ENCODE data around the gene CYFIP1. TPM values are rescaled to one million over a fixed set of nuclear protein-coding genes. Genes with fewer than 3 reads are reported as not detected.

CYFIP1 gene
- polyA plus RNA-seq, 1 donor from 2014 or later: 9.3 TPM

- H3K79me2 ChIP-seq (replicated peaks; ENCODE audit: insufficient read depth, low read length): peaks cover 27% of the 10 kb centered on the region
- H3K27me3 ChIP-seq (ENCODE audit: insufficient read depth, low read depth, low read length): no peaks in the 10 kb centered on the region
- no peak for TF ChIP-seq SMC3 (conservative IDR thresholded peaks at IDR 0.05; ENCODE audit: poor library complexity)
- H3F3A ChIP-seq (ENCODE audit: insufficient read depth, low read length, poor library complexity, severe bottlenecking): no peaks in the 10 kb centered on the region
- no peak overlapping the region for H3K4me2 ChIP-seq (ENCODE audit: low read length)
- no peak overlapping the region for H3K4me3 ChIP-seq (ENCODE audit: low read length)
- H4K20me1 ChIP-seq (ENCODE audit: insufficient read depth): no peaks in the 10 kb centered on the region
- no peak overlapping the region for H2AFZ ChIP-seq (ENCODE audit: low read depth, low read length)
- H3K9me2 ChIP-seq (ENCODE audit: insufficient read depth, low read length): no peaks in the 10 kb centered on the region
- peaks cover 2% of the 10 kb centered on the region for H3K9me3 ChIP-seq (ENCODE audit: low read length)
- H3K27ac ChIP-seq (ENCODE audit: low read length): no peak overlapping the region
- H3K9ac ChIP-seq (ENCODE audit: low read length): no peak overlapping the region
- no peaks in the 10 kb centered on the region for H3K36me3 ChIP-seq (ENCODE audit: insufficient read depth, low read length)
Observed at GRCh38 chr15:22973286-22973685, 6.9 kb downstream of the CYFIP1 start.

DNA sequence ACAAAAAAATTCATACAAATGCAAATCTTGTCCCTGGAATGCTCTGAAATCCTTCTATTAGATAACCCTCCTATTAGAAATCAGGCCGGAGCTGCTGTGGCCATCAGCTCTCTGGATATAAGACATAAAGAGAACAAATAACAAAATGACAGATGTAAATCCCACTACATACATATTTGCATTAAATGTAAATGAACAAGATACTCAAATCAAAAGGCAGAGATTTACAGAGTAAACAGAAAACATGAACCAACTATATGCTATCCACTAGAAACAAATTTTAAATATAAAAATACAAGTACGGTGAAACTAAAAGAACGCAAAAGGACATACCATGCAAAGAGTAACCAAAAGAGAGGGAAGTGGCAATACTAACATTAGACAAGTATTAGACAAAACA lies 10.7 kb downstream of the CYFIP1 start:
- no peaks in the 10 kb centered on the region for H4K20me1 ChIP-seq (ENCODE audit: insufficient read depth)
- no peak overlapping the region for H3K27ac ChIP-seq (ENCODE audit: low read length)
- no peak overlapping the region for H3K9ac ChIP-seq (ENCODE audit: low read length)
- H3K36me3 ChIP-seq (ENCODE audit: insufficient read depth, low read length): no peaks in the 10 kb centered on the region
- H2AFZ ChIP-seq (ENCODE audit: low read depth, low read length): no peak overlapping the region
- H3K9me3 ChIP-seq (ENCODE audit: low read length): peaks cover 2% of the 10 kb centered on the region
- no peak overlapping the region for H3K4me2 ChIP-seq (ENCODE audit: low read length)
- H3K4me3 ChIP-seq (ENCODE audit: low read length): no peak overlapping the region
- H3K79me2 ChIP-seq (replicated peaks; ENCODE audit: insufficient read depth, low read length): peaks cover 21% of the 10 kb centered on the region
- TF ChIP-seq EP300 (conservative IDR thresholded peaks at IDR 0.05; ENCODE audit: poor library complexity, severe bottlenecking): no peak
- TF ChIP-seq, protein P1, sequence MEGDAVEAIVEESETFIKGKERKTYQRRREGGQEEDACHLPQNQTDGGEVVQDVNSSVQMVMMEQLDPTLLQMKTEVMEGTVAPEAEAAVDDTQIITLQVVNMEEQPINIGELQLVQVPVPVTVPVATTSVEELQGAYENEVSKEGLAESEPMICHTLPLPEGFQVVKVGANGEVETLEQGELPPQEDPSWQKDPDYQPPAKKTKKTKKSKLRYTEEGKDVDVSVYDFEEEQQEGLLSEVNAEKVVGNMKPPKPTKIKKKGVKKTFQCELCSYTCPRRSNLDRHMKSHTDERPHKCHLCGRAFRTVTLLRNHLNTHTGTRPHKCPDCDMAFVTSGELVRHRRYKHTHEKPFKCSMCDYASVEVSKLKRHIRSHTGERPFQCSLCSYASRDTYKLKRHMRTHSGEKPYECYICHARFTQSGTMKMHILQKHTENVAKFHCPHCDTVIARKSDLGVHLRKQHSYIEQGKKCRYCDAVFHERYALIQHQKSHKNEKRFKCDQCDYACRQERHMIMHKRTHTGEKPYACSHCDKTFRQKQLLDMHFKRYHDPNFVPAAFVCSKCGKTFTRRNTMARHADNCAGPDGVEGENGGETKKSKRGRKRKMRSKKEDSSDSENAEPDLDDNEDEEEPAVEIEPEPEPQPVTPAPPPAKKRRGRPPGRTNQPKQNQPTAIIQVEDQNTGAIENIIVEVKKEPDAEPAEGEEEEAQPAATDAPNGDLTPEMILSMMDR (IDR thresholded peaks at IDR 0.05; ENCODE audit: poor library complexity, severe bottlenecking): no peak
- no peak for TF ChIP-seq EZH2 (IDR thresholded peaks at IDR 0.05; ENCODE audit: borderline replicate concordance, insufficient read depth, low read length, poor library complexity, severe bottlenecking)
- TF ChIP-seq POLR2AphosphoS5 (IDR thresholded peaks at IDR 0.05): no peak
- no peak for TF ChIP-seq MXI1 (conservative IDR thresholded peaks at IDR 0.05; ENCODE audit: poor library complexity, severe bottlenecking)
- no peaks in the 10 kb centered on the region for H3F3A ChIP-seq (ENCODE audit: insufficient read depth, low read length, poor library complexity, severe bottlenecking)
- no peaks in the 10 kb centered on the region for H3K27me3 ChIP-seq (ENCODE audit: insufficient read depth, low read depth, low read length)
- no peaks in the 10 kb centered on the region for H3K9me2 ChIP-seq (ENCODE audit: insufficient read depth, low read length)

- Histone ChIP-seq H3K9me3 (ENCODE audit: low read length) (peaks cover 2% of the 10 kb centered on the region), H3K9me2 (ENCODE audit: insufficient read depth, low read length) (no peaks in the 10 kb centered on the region), H2AFZ (ENCODE audit: low read depth, low read length) (no peak overlapping the region), H3K27me3 (ENCODE audit: insufficient read depth, low read depth, low read length) (no peaks in the 10 kb centered on the region), H3K27ac (ENCODE audit: low read length) (no peak overlapping the region), H3K9ac (ENCODE audit: low read length) (no peak overlapping the region), H3K36me3 (ENCODE audit: insufficient read depth, low read length) (no peaks in the 10 kb centered on the region), H3K79me2 (replicated peaks; ENCODE audit: insufficient read depth, low read length) (peaks cover 21% of the 10 kb centered on the region), H3F3A (ENCODE audit: insufficient read depth, low read length, poor library complexity, severe bottlenecking) (no peaks in the 10 kb centered on the region), H3K4me2 (ENCODE audit: low read length) (no peak overlapping the region), H3K4me3 (ENCODE audit: low read length) (no peak overlapping the region), H4K20me1 (ENCODE audit: insufficient read depth) (no peaks in the 10 kb centered on the region)
- no peak for TF ChIP-seq SMC3 (conservative IDR thresholded peaks at IDR 0.05; ENCODE audit: poor library complexity)
- TF ChIP-seq REST (IDR thresholded peaks at IDR 0.05; ENCODE audit: borderline replicate concordance): no peak
- TF ChIP-seq RAD21 (conservative IDR thresholded peaks at IDR 0.05): no peak
Observed at GRCh38 chr15:22968366-22968765, 11.8 kb downstream of the CYFIP1 start.

Measured in neural cell (in vitro differentiated cells).